Astrocyte of the hippocampus (primary cell): ENCODE results near the gene ECI1.
A peak's percentile ranks its signal among the peaks of the same experiment; 100 is the strongest.

Source experiments
- DNase-seq: peaks from one replicate; pipeline ENCODE4 v3.0.0; 2011; ENCODE audit warnings: low read depth, low spot score

The ECI1 gene

DNA sequence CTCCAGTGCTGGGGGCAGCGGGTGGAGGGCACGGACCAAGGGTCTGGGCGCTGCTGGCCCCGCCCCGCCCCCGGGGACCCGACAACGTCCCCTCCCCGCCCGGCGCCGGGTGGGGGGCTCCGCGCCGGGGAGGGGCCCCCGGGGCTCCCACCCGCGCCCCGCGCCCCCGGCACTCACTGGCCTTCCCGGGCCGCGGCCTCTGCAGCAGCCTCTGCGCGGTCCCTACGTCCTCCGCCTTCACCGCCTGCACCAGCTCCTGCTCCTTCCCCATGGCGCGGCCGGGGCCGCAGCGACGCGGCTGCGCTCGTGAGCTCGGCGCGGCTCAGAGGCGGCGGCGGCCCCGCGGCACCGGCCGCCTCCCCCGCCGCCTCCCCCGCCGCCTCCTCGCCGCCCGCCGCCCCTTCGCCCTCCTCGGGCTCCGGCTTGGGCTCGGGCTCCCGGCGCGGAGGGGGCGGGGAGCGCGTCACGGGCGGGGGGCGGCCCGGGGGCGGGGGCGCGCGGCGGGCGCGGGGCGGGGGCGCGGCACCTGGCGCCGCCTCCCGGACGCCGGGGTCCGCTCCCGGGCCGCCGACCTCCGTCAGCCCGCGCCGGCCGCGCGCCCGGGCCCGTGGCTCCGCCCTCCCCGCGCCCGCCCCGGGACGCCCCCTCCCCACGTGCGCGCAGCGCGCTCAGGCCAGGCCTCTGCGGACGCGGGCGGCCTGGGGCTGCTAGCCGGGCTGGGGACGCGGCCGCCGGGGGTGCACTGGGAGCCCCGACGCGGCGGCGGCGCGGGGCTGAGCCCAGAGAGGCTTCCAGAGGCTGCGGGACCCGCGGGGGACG lies 55.0 kb downstream of the ECI1 start, which contains the start of gene CASKIN1:
Gene CASKIN1 (minus strand): TSS at position 444 of the 819 bp plus-strand sequence. CDS start 173 bp downstream, at position 271.
- DNase-seq = peak; percentile 55

DNA sequence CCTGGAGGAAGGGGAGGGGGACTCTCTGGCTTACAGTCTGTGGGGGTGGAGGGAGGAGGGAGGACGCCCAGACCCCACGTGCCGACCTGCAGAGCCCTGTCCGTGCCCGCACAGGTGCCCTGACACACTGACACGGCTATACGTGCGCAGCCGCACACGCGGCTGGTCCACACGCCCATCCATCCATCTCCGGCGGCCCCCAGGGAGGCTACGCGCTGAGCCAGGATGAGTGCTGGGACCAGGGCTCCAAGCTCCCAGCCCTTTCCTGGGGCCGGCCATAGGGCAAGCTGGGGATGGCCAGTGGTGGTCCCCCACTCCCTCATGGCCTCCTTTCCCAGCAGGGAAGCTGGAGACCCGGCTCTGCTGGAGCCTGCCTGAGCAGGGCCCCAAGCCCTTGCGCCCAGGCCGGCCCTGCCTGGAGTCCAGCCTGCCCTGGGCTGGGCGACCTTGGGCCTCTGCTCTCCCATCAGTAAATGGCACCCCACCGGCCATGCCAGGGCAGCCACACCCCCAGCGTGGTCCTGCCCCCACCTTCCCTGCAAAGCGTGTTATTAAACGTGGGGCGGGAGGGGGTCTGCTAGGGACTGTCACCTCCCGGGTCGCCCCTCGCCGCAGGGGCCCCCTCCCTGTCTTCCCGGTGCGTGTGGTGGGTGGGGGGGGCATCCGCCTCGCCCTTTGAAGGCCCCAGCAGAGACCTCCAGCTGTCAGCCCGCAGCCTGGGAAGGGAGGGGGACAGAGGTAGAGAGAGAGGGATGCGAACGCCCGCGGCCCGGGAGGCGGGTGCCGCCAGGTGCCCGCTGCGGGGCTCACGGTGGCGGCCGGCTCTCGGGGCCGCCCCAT lies 55.8 kb downstream of the ECI1 start:
- no peak for DNase-seq

DNA sequence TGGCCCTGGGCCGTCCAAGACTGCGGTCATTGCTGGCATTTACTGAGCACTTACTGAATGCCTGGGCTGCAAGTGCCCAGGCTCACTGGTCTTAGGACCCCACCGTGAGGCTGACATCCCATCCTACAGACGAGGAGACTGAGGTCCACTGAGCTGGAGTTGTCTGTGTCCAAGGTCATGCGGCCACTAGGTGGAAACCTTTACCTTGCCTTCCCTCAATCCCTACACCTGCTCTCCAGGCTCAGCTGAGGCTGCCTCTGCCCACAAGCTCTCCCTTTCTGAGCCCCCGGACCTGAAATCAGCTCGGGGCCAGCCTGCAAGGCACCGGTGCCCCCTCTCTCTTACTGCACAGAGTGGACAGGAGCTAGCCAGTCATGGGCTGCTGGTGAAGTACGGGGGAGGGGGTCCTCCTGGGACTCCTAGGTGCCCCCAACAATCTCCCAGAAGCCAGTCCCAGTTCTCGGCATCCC lies 56.5 kb downstream of the ECI1 start:
- peak; percentile 66 for DNase-seq

DNA sequence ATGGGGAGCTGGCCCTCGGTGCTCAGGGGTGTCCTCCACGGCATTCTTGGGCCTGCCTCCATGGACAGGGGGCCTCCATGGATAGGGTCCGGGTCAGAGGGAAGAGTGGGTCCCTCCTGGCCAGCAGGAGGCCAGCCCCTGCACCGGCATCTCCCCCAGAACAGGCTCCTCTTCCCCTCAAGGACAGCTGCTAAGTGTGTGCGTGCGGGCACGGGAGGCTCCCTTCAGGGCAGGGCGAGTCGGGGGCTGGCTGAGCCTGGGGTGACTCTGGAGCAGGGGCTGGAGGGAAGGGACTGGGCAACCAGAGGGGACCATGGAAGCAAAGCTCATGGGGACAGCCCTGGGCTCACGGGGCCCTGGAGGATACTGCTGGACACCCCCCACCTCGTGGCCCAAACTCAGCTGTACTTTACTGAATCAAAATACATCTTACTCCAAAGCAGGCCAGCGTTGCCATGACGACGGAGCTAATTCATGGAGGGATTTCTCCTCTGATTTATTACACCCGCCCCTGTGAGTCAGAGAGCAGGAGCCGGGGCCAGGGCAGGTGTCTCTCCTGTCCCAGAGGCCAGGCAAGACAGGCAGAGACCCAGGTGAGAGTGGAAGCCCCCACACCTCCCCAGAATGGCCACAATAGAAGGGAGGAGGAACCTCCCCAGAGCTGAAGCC lies 57.1 kb downstream of the ECI1 start:
- DNase-seq = peak; percentile 51

DNA sequence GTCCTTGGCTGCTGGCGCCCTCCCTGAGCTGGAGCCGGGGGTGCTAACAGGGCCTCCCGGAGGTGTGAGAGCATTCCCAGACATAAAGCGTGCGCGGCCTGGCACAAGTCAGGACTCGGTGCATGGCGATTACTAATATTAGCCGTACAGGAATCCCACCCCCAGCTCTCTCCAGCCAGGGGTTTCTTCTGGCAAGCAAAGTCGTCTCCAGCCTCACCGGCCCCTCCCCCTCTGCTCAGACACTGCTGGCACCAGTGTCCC lies 60.0 kb downstream of the ECI1 start:
- no peak for DNase-seq

DNA sequence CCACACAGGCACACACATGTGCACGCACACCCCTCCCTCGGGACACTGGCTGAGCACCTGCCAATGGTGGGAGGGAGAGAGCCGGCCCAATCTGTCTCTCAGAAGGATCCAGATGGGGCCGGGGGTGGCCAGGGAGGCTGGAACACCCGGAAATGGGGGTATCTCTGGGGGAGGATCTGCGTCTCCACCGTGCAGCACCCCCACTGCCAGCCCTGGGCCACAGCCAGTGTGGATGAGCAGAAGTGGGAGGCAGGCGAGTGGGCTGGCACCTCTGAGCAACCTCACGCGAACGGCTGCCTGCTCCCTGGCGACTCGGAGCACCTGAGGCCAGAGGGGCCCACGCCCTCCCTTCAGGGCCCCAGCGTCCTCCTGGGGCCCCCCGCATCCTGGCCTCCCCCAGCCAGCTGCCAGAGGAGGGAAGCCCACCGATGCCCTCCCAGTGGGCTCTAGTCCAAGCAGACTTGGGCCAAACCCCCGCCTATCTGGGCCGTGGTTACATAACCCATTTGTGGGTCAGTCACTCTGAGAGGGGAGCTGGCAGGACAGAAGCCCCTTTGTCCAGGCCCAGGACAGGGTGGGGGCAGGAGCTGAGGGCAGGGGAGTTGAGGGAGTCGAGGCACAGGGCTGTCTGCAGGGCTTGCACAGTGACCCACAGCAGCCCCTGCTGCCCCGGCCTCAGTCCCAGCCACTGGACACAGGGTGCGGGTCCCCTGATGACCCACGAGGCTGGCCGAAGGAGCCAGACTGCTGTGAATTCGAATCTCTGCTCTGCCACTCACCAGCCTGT lies 60.5 kb downstream of the ECI1 start:
- no peak for DNase-seq

DNA sequence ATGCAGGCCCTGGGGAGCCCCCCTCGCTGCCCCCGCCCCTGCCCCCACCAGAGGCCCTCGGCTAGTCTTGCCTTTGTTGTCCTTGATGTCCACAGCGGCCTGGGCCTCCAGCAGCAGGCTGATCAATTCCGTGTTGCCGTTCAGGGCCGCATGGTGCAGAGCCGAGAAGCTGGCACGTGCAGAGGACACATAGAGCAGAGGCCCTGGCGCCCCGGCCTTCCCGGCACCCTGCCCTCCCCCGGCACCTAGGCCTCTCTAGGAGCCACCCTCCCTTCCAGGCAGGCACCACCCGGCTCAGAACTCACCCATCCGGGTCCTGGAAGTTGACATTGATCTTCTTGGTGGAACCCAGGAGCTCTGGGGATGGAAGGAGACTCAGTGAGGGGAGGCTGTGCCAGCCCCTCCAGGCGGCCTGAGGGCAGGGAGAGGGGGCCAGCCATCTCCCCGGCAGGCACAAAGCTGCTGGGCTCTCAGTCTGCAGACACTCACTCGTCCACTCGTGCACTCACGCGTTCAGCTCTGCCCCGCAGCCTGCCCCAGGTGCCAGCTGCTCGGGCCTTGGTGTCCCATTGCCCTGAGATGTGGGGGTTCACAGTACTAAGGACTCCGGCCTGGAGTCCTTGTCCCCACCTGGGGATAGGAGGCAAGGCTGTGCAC lies 61.3 kb downstream of the ECI1 start:
- no peak for DNase-seq
